HepG2 (cell line): ENCODE data around the gene GPR37L1. TPM values are rescaled to one million over a fixed set of nuclear protein-coding genes. Genes with fewer than 3 reads are reported as not detected.

Source experiments
- EEA1 ChIP-seq: sonication (generic); formaldehyde crosslinking; IDR thresholded peaks from 2 replicates; pipeline ENCODE4 v1.5.1; 2020; ENCODE audit warnings: mild to moderate bottlenecking, missing genetic modification reagents, borderline replicate concordance
- GATAD2A ChIP-seq: IDR thresholded peaks from 2 replicates; pipeline ENCODE4 v1.6.1; 2016
- KDM6A ChIP-seq: IDR thresholded peaks from 2 replicates; pipeline ENCODE4 v1.6.1; 2016; ENCODE audit warnings: low read depth
- SMYD3 ChIP-seq: sonication (generic); formaldehyde crosslinking; IDR thresholded peaks from 2 replicates; pipeline ENCODE4 v1.8.1; 2023; ENCODE audit warnings: mild to moderate bottlenecking, missing genetic modification reagents
- SOX13 ChIP-seq, 3 experiments: fragments of 450-650 bp in 1 of 3; sonication (generic) in 1 of 3; formaldehyde crosslinking in 1 of 3; IDR thresholded peaks in 2 of 3; conservative IDR thresholded peaks in 1 of 3; 2 replicates each; pipeline versions ENCODE4 v1.5.0 to v1.6.1; 2016 to 2020; ENCODE audit warnings: antibody characterized with exemption in 1 of 3, mild to moderate bottlenecking in 1 of 3, missing compliant biosample characterization in 1 of 3, missing genetic modification reagents in 1 of 3, moderate library complexity in 1 of 3
- ZFP36L2 ChIP-seq: sonication (generic); formaldehyde crosslinking; IDR thresholded peaks from 2 replicates; pipeline ENCODE4 v1.4.0; 2020; ENCODE audit warnings: missing genetic modification reagents
- ZNF335 ChIP-seq: sonication (generic); formaldehyde crosslinking; IDR thresholded peaks from 2 replicates; pipeline ENCODE4 v1.4.0; 2020; ENCODE audit warnings: missing genetic modification reagents
- ZNF343 ChIP-seq: sonication (generic); formaldehyde crosslinking; IDR thresholded peaks from 2 replicates; pipeline ENCODE4 v1.4.0; 2020; ENCODE audit warnings: mild to moderate bottlenecking, missing genetic modification reagents
- ZNF784 ChIP-seq: sonication (generic); formaldehyde crosslinking; IDR thresholded peaks from 2 replicates; pipeline ENCODE4 v1.5.1; 2020; ENCODE audit warnings: missing genetic modification reagents, mild to moderate bottlenecking, borderline replicate concordance
- polyA plus RNA-seq, 8 experiments: library from polyadenylated mRNA; depleted of rRNA in 3 of 8; stranded (reverse) in 7 of 8; unstranded in 1 of 8; fragments of >200 nt; fragmentation: Illumina TruSeq in 4 of 8; extraction: Trizol in 4 of 8; gene quantifications; 2 replicates each; pipeline versions ENCODE4 v1.2.1 to v1.2.3, GENCODE V29; 2011 to 2016; ENCODE audit warnings: low read depth in 4 of 8, missing spikeins in 1 of 8, mixed read lengths in 1 of 8; ENCODE audit not compliant: insufficient read depth in 1 of 8
- total RNA-seq, 5 experiments: library from RNA; depleted of rRNA; stranded (reverse); fragments of >200 nt; fragmentation: Illumina TruSeq; extraction: Trizol; gene quantifications; 2 replicates each; pipeline ENCODE4 v1.2.3, GENCODE V29; 2016; ENCODE audit warnings: low read depth in 1 of 5
- TF ChIP-seq, protein P1 (sequence below): sonication (generic); formaldehyde crosslinking; IDR thresholded peaks from 2 replicates; pipeline ENCODE4 v1.5.0; 2020; ENCODE audit warnings: mild to moderate bottlenecking, missing genetic modification reagents, borderline replicate concordance
- TF ChIP-seq, protein P2 (sequence below): sonication (generic); formaldehyde crosslinking; conservative IDR thresholded peaks from 2 replicates; pipeline ENCODE4 v1.4.0; 2020; ENCODE audit warnings: mild to moderate bottlenecking, missing genetic modification reagents, moderate library complexity
- TF ChIP-seq, protein P3 (sequence below): IDR thresholded peaks from 2 replicates; pipeline ENCODE4 v1.4.0; 2020; ENCODE audit warnings: mild to moderate bottlenecking, missing genetic modification reagents

Gene GPR37L1
- total and polyA plus RNA-seq, 2 of the 13 experiments (the other 11 are each of a cell fraction or from before 2014, with no cell fraction given): 0.13 TPM; not detected in 1

DNA sequence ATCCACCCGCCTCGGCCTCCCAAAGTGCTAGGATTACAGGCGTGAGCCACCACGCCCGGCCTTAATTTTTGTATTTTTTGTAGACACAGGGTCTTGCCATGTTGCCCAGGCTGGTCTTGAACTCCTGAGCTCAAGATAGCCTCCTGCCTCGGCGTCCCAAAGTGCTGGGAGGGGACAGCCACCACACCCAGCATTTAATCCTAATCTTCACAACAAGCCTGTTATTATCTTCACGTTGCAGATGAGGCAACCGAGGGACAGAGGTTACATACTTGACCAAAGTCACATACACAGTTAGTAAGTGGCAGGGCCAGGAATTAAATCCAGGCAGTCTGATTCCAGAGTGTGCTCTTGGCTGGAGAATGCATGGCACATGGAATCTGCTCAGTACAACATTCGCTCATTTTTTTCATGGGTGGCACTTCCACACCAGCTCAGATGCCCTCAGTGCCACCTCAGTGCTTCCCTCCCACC, 4.8 kb upstream of the GPR37L1 start (continued):
- TF ChIP-seq, protein P1, sequence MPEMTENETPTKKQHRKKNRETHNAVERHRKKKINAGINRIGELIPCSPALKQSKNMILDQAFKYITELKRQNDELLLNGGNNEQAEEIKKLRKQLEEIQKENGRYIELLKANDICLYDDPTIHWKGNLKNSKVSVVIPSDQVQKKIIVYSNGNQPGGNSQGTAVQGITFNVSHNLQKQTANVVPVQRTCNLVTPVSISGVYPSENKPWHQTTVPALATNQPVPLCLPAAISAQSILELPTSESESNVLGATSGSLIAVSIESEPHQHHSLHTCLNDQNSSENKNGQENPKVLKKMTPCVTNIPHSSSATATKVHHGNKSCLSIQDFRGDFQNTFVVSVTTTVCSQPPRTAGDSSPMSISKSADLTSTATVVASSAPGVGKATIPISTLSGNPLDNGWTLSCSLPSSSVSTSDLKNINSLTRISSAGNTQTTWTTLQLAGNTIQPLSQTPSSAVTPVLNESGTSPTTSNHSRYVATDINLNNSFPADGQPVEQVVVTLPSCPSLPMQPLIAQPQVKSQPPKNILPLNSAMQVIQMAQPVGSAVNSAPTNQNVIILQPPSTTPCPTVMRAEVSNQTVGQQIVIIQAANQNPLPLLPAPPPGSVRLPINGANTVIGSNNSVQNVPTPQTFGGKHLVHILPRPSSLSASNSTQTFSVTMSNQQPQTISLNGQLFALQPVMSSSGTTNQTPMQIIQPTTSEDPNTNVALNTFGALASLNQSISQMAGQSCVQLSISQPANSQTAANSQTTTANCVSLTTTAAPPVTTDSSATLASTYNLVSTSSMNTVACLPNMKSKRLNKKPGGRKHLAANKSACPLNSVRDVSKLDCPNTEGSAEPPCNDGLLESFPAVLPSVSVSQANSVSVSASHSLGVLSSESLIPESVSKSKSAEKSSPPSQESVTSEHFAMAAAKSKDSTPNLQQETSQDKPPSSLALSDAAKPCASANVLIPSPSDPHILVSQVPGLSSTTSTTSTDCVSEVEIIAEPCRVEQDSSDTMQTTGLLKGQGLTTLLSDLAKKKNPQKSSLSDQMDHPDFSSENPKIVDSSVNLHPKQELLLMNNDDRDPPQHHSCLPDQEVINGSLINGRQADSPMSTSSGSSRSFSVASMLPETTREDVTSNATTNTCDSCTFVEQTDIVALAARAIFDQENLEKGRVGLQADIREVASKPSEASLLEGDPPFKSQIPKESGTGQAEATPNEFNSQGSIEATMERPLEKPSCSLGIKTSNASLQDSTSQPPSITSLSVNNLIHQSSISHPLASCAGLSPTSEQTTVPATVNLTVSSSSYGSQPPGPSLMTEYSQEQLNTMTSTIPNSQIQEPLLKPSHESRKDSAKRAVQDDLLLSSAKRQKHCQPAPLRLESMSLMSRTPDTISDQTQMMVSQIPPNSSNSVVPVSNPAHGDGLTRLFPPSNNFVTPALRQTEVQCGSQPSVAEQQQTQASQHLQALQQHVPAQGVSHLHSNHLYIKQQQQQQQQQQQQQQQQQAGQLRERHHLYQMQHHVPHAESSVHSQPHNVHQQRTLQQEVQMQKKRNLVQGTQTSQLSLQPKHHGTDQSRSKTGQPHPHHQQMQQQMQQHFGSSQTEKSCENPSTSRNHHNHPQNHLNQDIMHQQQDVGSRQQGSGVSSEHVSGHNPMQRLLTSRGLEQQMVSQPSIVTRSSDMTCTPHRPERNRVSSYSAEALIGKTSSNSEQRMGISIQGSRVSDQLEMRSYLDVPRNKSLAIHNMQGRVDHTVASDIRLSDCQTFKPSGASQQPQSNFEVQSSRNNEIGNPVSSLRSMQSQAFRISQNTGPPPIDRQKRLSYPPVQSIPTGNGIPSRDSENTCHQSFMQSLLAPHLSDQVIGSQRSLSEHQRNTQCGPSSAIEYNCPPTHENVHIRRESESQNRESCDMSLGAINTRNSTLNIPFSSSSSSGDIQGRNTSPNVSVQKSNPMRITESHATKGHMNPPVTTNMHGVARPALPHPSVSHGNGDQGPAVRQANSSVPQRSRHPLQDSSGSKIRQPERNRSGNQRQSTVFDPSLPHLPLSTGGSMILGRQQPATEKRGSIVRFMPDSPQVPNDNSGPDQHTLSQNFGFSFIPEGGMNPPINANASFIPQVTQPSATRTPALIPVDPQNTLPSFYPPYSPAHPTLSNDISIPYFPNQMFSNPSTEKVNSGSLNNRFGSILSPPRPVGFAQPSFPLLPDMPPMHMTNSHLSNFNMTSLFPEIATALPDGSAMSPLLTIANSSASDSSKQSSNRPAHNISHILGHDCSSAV: no peak
- TF ChIP-seq GATAD2A: 0 out of 2 replicates have a peak, but pooled peaks have one; percentile 10
- TF ChIP-seq ZNF784 (CRISPR knock-in tag): no peak
- TF ChIP-seq SMYD3 (CRISPR knock-in tag): no peak
- no peak for TF ChIP-seq EEA1 (CRISPR knock-in tag)
- TF ChIP-seq, protein P2, sequence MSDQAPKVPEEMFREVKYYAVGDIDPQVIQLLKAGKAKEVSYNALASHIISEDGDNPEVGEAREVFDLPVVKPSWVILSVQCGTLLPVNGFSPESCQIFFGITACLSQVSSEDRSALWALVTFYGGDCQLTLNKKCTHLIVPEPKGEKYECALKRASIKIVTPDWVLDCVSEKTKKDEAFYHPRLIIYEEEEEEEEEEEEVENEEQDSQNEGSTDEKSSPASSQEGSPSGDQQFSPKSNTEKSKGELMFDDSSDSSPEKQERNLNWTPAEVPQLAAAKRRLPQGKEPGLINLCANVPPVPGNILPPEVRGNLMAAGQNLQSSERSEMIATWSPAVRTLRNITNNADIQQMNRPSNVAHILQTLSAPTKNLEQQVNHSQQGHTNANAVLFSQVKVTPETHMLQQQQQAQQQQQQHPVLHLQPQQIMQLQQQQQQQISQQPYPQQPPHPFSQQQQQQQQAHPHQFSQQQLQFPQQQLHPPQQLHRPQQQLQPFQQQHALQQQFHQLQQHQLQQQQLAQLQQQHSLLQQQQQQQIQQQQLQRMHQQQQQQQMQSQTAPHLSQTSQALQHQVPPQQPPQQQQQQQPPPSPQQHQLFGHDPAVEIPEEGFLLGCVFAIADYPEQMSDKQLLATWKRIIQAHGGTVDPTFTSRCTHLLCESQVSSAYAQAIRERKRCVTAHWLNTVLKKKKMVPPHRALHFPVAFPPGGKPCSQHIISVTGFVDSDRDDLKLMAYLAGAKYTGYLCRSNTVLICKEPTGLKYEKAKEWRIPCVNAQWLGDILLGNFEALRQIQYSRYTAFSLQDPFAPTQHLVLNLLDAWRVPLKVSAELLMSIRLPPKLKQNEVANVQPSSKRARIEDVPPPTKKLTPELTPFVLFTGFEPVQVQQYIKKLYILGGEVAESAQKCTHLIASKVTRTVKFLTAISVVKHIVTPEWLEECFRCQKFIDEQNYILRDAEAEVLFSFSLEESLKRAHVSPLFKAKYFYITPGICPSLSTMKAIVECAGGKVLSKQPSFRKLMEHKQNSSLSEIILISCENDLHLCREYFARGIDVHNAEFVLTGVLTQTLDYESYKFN (CRISPR knock-in tag): 0 out of 2 replicates have a peak, but pooled peaks have one; percentile 26
- TF ChIP-seq ZNF343 (CRISPR knock-in tag): no peak
- TF ChIP-seq ZFP36L2 (CRISPR knock-in tag): no peak
- no peak for TF ChIP-seq KDM6A (CRISPR knock-in tag)
- TF ChIP-seq, protein P3, sequence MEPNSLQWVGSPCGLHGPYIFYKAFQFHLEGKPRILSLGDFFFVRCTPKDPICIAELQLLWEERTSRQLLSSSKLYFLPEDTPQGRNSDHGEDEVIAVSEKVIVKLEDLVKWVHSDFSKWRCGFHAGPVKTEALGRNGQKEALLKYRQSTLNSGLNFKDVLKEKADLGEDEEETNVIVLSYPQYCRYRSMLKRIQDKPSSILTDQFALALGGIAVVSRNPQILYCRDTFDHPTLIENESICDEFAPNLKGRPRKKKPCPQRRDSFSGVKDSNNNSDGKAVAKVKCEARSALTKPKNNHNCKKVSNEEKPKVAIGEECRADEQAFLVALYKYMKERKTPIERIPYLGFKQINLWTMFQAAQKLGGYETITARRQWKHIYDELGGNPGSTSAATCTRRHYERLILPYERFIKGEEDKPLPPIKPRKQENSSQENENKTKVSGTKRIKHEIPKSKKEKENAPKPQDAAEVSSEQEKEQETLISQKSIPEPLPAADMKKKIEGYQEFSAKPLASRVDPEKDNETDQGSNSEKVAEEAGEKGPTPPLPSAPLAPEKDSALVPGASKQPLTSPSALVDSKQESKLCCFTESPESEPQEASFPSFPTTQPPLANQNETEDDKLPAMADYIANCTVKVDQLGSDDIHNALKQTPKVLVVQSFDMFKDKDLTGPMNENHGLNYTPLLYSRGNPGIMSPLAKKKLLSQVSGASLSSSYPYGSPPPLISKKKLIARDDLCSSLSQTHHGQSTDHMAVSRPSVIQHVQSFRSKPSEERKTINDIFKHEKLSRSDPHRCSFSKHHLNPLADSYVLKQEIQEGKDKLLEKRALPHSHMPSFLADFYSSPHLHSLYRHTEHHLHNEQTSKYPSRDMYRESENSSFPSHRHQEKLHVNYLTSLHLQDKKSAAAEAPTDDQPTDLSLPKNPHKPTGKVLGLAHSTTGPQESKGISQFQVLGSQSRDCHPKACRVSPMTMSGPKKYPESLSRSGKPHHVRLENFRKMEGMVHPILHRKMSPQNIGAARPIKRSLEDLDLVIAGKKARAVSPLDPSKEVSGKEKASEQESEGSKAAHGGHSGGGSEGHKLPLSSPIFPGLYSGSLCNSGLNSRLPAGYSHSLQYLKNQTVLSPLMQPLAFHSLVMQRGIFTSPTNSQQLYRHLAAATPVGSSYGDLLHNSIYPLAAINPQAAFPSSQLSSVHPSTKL: peak; percentile 36; the same call in 1 of the 2 replicates
- 0 out of 2 replicates have a peak, but pooled peaks have one; percentile 6 for TF ChIP-seq ZNF335 (CRISPR knock-in tag)
- TF ChIP-seq SOX13 (IDR thresholded peaks at IDR 0.05): no peak
- peak in 1 of 2 experiments; percentile 24; a peak in 1 of 4 replicates for TF ChIP-seq SOX13 (CRISPR knock-in tag; conservative IDR thresholded peaks at IDR 0.05 in 1 of 2, IDR thresholded peaks at IDR 0.05 in 1 of 2)
